ENCODE measurements around the gene NUDCD3.

DNA sequence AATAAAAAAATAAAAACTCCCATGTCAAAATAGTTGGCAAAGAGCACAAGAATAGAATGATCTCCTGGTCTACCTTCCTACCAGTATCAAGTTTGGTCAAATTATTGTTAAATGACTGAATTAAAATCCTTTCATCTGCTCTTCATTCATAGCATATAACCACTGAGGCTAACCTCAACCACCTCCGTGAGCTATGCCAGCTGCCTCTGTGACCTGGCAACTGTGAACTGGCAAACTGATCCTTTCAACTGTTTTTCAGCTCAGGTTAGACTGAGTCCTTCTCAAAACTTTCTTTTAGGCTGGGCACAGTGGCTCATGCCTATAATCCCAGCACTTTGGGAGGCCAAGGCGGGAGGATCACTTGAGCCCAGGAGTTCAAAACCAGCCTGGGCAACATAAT lies 36.1 kb downstream of the NUDCD3 start:
- TF ChIP-seq, protein P1, sequence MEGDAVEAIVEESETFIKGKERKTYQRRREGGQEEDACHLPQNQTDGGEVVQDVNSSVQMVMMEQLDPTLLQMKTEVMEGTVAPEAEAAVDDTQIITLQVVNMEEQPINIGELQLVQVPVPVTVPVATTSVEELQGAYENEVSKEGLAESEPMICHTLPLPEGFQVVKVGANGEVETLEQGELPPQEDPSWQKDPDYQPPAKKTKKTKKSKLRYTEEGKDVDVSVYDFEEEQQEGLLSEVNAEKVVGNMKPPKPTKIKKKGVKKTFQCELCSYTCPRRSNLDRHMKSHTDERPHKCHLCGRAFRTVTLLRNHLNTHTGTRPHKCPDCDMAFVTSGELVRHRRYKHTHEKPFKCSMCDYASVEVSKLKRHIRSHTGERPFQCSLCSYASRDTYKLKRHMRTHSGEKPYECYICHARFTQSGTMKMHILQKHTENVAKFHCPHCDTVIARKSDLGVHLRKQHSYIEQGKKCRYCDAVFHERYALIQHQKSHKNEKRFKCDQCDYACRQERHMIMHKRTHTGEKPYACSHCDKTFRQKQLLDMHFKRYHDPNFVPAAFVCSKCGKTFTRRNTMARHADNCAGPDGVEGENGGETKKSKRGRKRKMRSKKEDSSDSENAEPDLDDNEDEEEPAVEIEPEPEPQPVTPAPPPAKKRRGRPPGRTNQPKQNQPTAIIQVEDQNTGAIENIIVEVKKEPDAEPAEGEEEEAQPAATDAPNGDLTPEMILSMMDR (IDR thresholded peaks at IDR 0.05), result no peak
- TF ChIP-seq ZFX (IDR thresholded peaks at IDR 0.05; ENCODE audit: borderline replicate concordance), result no peak
